Uterus (tissue), 2 donors: ENCODE results near the gene POC1B.

Experiments
- POLR2A ChIP-seq, 2 donors: fragments of 450-650 bp; IDR thresholded peaks; one replicate each; pipeline ENCODE4 v1.6.1; 2016; ENCODE audit warnings: antibody characterized with exemption in 2 of 2, mild to moderate bottlenecking in 1 of 2, moderate library complexity in 1 of 2
- TF ChIP-seq, protein P1 (sequence below), 4 experiments: fragments of 200-600 bp in 2 of 4; fragments of 450-650 bp in 2 of 4; sonication (generic) in 2 of 4; IDR thresholded peaks; one replicate each; pipeline ENCODE4 v1.5.1; 2016 to 2019; ENCODE audit warnings: antibody characterized with exemption in 4 of 4, mild to moderate bottlenecking in 2 of 4, moderate library complexity in 1 of 4

DNA sequence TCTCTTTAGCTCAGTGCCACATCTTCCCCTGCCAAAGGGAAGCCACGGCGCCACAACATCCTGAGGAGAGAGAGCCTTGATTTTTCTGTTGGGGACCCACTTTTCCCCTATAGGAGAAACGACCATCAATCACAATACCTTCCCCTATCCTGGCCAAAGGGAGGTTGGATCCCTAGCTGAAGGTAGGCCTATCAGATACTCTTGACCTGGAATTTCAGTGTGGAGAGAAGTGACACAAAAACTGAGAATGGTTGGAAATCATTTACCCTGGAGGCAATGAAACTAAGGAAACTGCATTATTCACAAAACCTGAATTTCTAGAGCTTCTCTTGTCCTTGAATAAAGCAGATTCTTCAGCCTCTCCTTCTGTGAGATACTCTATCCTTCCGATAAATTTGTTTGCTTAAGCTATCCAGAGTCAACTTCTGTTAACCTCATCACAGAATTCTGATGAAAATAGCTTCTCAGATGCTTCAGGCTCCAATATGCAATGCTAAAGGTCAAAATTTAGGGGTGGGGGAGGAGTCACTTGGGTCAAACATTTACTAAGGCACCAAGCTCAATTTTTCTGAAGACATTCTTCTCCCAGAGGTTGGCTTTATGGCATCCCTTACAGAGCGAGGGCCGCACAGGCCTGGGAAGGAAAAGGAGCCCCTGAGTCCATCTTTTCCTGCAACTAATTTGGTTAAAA lies 146.6 kb downstream of the POC1B start:
- TF ChIP-seq, protein P1, sequence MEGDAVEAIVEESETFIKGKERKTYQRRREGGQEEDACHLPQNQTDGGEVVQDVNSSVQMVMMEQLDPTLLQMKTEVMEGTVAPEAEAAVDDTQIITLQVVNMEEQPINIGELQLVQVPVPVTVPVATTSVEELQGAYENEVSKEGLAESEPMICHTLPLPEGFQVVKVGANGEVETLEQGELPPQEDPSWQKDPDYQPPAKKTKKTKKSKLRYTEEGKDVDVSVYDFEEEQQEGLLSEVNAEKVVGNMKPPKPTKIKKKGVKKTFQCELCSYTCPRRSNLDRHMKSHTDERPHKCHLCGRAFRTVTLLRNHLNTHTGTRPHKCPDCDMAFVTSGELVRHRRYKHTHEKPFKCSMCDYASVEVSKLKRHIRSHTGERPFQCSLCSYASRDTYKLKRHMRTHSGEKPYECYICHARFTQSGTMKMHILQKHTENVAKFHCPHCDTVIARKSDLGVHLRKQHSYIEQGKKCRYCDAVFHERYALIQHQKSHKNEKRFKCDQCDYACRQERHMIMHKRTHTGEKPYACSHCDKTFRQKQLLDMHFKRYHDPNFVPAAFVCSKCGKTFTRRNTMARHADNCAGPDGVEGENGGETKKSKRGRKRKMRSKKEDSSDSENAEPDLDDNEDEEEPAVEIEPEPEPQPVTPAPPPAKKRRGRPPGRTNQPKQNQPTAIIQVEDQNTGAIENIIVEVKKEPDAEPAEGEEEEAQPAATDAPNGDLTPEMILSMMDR (IDR thresholded peaks at IDR 0.05) = no peak
- TF ChIP-seq POLR2A (IDR thresholded peaks at IDR 0.05) = no peak
